Progenitor cell of endocrine pancreas (in vitro differentiated cells): ENCODE results near the gene VAMP1. TPM values are rescaled to one million over a fixed set of nuclear protein-coding genes. Genes with fewer than 3 reads are reported as not detected.

Experiments
- DNase-seq: peaks from one replicate; pipeline ENCODE4 v3.0.0; 2021; ENCODE audit warnings: low spot score; ENCODE audit not compliant: unreplicated experiment
- H3K27ac Mint-ChIP-seq: 2 replicates; pipeline ENCODE4 v1.8.0; 2021; ENCODE audit warnings: mild to moderate bottlenecking, moderate library complexity, mixed read lengths
- H3K27me3 Mint-ChIP-seq: 2 replicates; pipeline ENCODE4 v1.8.0; 2021; ENCODE audit warnings: mixed read lengths
- H3K36me3 Mint-ChIP-seq: 2 replicates; pipeline ENCODE4 v1.8.0; 2022; ENCODE audit warnings: mixed read lengths; ENCODE audit not compliant: insufficient read depth
- H3K4me1 Mint-ChIP-seq: 2 replicates; pipeline ENCODE4 v1.8.0; 2021; ENCODE audit warnings: low read depth, mixed read lengths
- H3K4me3 Mint-ChIP-seq: 2 replicates; pipeline ENCODE4 v1.8.0; 2021; ENCODE audit warnings: low read depth, mild to moderate bottlenecking, moderate library complexity, mixed read lengths
- H3K9me3 Mint-ChIP-seq: 2 replicates; pipeline ENCODE4 v1.8.0; 2021; ENCODE audit warnings: low read depth, mixed read lengths
- total RNA-seq: library from RNA; stranded (reverse); gene quantifications from 2 replicates; pipeline ENCODE4 v1.2.1, GENCODE V29; 2021
- TF ChIP-seq, protein P1 (sequence below): fragments of 200-600 bp; sonication (generic); IDR thresholded peaks from one replicate; pipeline ENCODE4 v1.5.0; 2021; ENCODE audit warnings: antibody characterized with exemption, mild to moderate bottlenecking; ENCODE audit not compliant: unreplicated experiment

Gene VAMP1
- total RNA-seq, 1 donor from 2014 or later: 3.6 TPM

DNA sequence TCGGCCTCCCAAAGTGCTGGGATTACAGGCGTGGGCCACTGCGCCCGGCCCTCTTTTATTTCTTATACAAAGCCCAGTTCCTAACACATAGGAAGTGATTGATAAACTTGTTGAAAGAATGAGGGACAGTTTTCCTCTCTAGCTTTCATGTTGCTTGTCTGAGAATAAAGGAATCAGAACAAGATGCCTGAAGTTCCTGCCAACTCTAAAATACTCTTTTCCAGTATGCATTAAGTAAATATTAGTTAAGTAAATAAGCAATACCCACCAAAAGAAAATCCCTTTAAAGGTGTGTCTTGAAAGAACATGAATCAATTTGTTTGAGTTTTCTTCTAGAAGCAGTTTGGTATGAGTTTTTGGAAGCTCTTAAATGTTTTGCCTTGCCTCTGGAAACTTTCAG, 50.1 kb downstream of the VAMP1 start:
- TF ChIP-seq, protein P1, sequence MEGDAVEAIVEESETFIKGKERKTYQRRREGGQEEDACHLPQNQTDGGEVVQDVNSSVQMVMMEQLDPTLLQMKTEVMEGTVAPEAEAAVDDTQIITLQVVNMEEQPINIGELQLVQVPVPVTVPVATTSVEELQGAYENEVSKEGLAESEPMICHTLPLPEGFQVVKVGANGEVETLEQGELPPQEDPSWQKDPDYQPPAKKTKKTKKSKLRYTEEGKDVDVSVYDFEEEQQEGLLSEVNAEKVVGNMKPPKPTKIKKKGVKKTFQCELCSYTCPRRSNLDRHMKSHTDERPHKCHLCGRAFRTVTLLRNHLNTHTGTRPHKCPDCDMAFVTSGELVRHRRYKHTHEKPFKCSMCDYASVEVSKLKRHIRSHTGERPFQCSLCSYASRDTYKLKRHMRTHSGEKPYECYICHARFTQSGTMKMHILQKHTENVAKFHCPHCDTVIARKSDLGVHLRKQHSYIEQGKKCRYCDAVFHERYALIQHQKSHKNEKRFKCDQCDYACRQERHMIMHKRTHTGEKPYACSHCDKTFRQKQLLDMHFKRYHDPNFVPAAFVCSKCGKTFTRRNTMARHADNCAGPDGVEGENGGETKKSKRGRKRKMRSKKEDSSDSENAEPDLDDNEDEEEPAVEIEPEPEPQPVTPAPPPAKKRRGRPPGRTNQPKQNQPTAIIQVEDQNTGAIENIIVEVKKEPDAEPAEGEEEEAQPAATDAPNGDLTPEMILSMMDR: no peak
- no peak overlapping the region for H3K4me3 Mint-ChIP-seq
- H3K4me1 Mint-ChIP-seq: peaks cover 5% of the 10 kb centered on the region
- no peak overlapping the region for H3K27ac Mint-ChIP-seq
- peaks cover 15% of the 10 kb centered on the region for H3K27me3 Mint-ChIP-seq
- no peaks in the 10 kb centered on the region for H3K36me3 Mint-ChIP-seq
- DNase-seq: no peak
- H3K9me3 Mint-ChIP-seq: peaks cover 7% of the 10 kb centered on the region

DNA sequence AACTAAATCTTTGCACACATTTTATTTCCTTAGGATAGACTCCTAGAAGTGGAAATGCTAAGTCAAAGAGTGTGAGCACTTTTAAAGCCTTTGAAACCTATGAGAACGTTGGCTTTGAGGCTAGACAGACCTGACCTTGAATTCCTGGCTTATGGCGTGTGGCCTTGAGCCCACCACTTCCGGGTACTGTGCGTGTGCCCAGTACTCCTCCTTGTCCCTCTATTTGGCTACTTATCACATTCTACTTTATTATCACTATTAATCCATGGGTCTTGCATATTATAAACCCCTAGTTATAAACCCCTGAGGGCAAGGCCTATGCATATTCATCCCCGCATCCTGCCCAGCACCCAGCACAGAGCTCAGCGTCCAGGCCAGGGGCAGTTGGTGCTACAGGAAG, 51.7 kb downstream of the VAMP1 start:
- H3K27ac Mint-ChIP-seq: no peak overlapping the region
- peaks cover 5% of the 10 kb centered on the region for H3K4me1 Mint-ChIP-seq
- no peaks in the 10 kb centered on the region for H3K36me3 Mint-ChIP-seq
- DNase-seq: no peak
- peaks cover 7% of the 10 kb centered on the region for H3K9me3 Mint-ChIP-seq
- H3K4me3 Mint-ChIP-seq: no peak overlapping the region
- H3K27me3 Mint-ChIP-seq: peaks cover 9% of the 10 kb centered on the region
- TF ChIP-seq, protein P1: no peak

DNA sequence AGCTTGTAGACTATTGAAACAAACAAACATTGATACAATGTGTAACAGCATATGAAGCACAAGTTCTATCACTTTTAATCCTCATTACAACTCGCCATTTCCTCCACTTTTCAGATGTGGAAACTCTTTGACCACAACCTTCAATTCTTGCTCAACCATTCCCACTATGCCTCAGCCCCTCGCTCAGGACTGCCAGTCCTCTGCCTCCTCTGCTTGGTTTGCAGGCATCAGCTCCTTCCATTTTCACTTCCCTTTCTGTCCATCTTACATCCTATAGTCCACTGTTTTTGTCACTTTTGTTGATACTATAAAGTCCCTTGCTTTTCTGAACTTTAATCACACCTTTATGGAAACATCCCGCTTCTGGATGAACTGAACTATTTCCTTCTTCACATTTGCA, 53.9 kb downstream of the VAMP1 start:
- Mint-ChIP-seq H3K9me3 (peaks cover 7% of the 10 kb centered on the region), H3K27ac (no peak overlapping the region), H3K4me3 (no peak overlapping the region), H3K4me1 (peaks cover 6% of the 10 kb centered on the region), H3K36me3 (no peaks in the 10 kb centered on the region), H3K27me3 (peaks cover 6% of the 10 kb centered on the region)
- DNase-seq: no peak
- TF ChIP-seq, protein P1: no peak

Other genes starting within 250 kb of the VAMP1 start
- gene PLEKHG6, start 160.0 kb downstream of the VAMP1 start, total RNA-seq: 40.5 and 44.0 TPM in 2 replicates
- 67.5 and 68.8 TPM in 2 replicates for gene TNFRSF1A, start 128.6 kb downstream of the VAMP1 start, total RNA-seq
- 14.3 and 23.1 TPM in 2 replicates for gene SCNN1A, start 95.1 kb downstream of the VAMP1 start, total RNA-seq
- 17.8 and 18.3 TPM in 2 replicates for gene LTBR, start 86.5 kb downstream of the VAMP1 start, total RNA-seq
- not detected in 2 replicates for gene CD27, start 25.7 kb downstream of the VAMP1 start, total RNA-seq
- 2.4 TPM in 2 replicates for gene TAPBPL, start 18.6 kb downstream of the VAMP1 start, total RNA-seq
- gene MRPL51, start 22.6 kb upstream of the VAMP1 start, total RNA-seq: 279 and 297 TPM in 2 replicates
- 97.4 and 99.1 TPM in 2 replicates for gene NCAPD2, start 23.4 kb upstream of the VAMP1 start, total RNA-seq
- gene GAPDH, start 63.8 kb upstream of the VAMP1 start, total RNA-seq: 2,230 and 2,287 TPM in 2 replicates
- gene IFFO1, start 85.4 kb upstream of the VAMP1 start, total RNA-seq: 21.7 and 22.3 TPM in 2 replicates
- gene NOP2, start 97.6 kb upstream of the VAMP1 start, total RNA-seq: 95.9 and 96.0 TPM in 2 replicates
- 370 and 406 TPM in 2 replicates for gene CHD4, start 136.7 kb upstream of the VAMP1 start, total RNA-seq
- gene LPAR5, start 165.3 kb upstream of the VAMP1 start, total RNA-seq: 0.27 TPM in 1 of 2 replicates, not detected in the other
- gene ACRBP, start 176.8 kb upstream of the VAMP1 start, total RNA-seq: 5.0 and 5.6 TPM in 2 replicates
- gene ING4, start 192.4 kb upstream of the VAMP1 start, total RNA-seq: 105 and 110 TPM in 2 replicates
- 159 and 164 TPM in 2 replicates for gene ZNF384, start 218.7 kb upstream of the VAMP1 start, total RNA-seq
- gene PIANP, start 230.1 kb upstream of the VAMP1 start, total RNA-seq: 2.0 and 2.4 TPM in 2 replicates